ENCODE measurements around the gene ADGRD1. TPM values are rescaled to one million over a fixed set of nuclear protein-coding genes. Genes with fewer than 3 reads are reported as not detected.

ADGRD1 gene
- total RNA-seq, 1 experiment from 2014 or later = 11.8 TPM

- DNase-seq (ENCODE audit: low read depth) = no peak
These were observed 12.8 kb downstream of the ADGRD1 start for GRCh38 chr12:130966443-130967030.

- DNase-seq (ENCODE audit: low read depth) = no peak
These were observed 13.9 kb downstream of the ADGRD1 start for GRCh38 chr12:130967636-130968035.

GRCh38 chr12:130968611-130969010 lies 14.9 kb downstream of the ADGRD1 start:
- no peak for DNase-seq (ENCODE audit: low read depth)

GRCh38 chr12:130969223-130969622 lies 15.5 kb downstream of the ADGRD1 start:
- no peak for DNase-seq (ENCODE audit: low read depth)

GRCh38 chr12:130970165-130970907 lies 16.6 kb downstream of the ADGRD1 start:
- no peak for DNase-seq (ENCODE audit: low read depth)

GRCh38 chr12:130970908-130971233 lies 17.2 kb downstream of the ADGRD1 start:
- DNase-seq (ENCODE audit: low read depth) = no peak

- no peak for DNase-seq (ENCODE audit: low read depth)
These were observed 18.3 kb downstream of the ADGRD1 start for GRCh38 chr12:130971925-130972585.

- DNase-seq (ENCODE audit: low read depth) = no peak
These were observed 18.9 kb downstream of the ADGRD1 start for GRCh38 chr12:130972586-130972950.

- DNase-seq (ENCODE audit: low read depth) = no peak
These were observed 19.4 kb downstream of the ADGRD1 start for GRCh38 chr12:130973109-130973508.

- DNase-seq (ENCODE audit: low read depth) = no peak
These were observed 20.2 kb downstream of the ADGRD1 start for GRCh38 chr12:130973906-130974305.

GRCh38 chr12:130975116-130975515 lies 21.4 kb downstream of the ADGRD1 start:
- DNase-seq (ENCODE audit: low read depth) = no peak

- DNase-seq (ENCODE audit: low read depth) = no peak
These were observed 22.5 kb downstream of the ADGRD1 start for GRCh38 chr12:130976171-130976720.

GRCh38 chr12:130977046-130977742 lies 23.5 kb downstream of the ADGRD1 start:
- DNase-seq (ENCODE audit: low read depth) = no peak

- DNase-seq (ENCODE audit: low read depth) = no peak
These were observed 24.0 kb downstream of the ADGRD1 start for GRCh38 chr12:130977743-130978095.

GRCh38 chr12:130978785-130979184 lies 25.1 kb downstream of the ADGRD1 start:
- no peak for DNase-seq (ENCODE audit: low read depth)

- DNase-seq (ENCODE audit: low read depth) = no peak
These were observed 27.5 kb downstream of the ADGRD1 start for GRCh38 chr12:130981074-130981742.

- DNase-seq (ENCODE audit: low read depth) = no peak
These were observed 28.2 kb downstream of the ADGRD1 start for GRCh38 chr12:130981911-130982310.

- DNase-seq (ENCODE audit: low read depth) = no peak
These were observed 29.0 kb downstream of the ADGRD1 start for GRCh38 chr12:130982565-130983225.

- no peak for DNase-seq (ENCODE audit: low read depth)
These were observed 29.8 kb downstream of the ADGRD1 start for GRCh38 chr12:130983328-130984017.

GRCh38 chr12:130984183-130985058 lies 30.7 kb downstream of the ADGRD1 start:
- DNase-seq (ENCODE audit: low read depth) = no peak
